Choroid plexus epithelial cell (primary cell): ENCODE data around the gene COMP.

Experiments used
- DNase-seq: peaks from one replicate; pipeline ENCODE4 v3.0.0-alpha.2; 2010; ENCODE audit warnings: low read depth
- H3K4me3 ChIP-seq: 2 replicates; pipeline ENCODE4 v1.5.1; 2011; ENCODE audit warnings: low read depth, mild to moderate bottlenecking, control low read depth, low read length, moderate library complexity
- CTCF ChIP-seq: conservative IDR thresholded peaks from 2 replicates; pipeline ENCODE4 v1.5.1; 2011; ENCODE audit warnings: low read depth, mild to moderate bottlenecking, control low read depth, inconsistent platforms, low read length, moderate library complexity

Gene COMP

DNA sequence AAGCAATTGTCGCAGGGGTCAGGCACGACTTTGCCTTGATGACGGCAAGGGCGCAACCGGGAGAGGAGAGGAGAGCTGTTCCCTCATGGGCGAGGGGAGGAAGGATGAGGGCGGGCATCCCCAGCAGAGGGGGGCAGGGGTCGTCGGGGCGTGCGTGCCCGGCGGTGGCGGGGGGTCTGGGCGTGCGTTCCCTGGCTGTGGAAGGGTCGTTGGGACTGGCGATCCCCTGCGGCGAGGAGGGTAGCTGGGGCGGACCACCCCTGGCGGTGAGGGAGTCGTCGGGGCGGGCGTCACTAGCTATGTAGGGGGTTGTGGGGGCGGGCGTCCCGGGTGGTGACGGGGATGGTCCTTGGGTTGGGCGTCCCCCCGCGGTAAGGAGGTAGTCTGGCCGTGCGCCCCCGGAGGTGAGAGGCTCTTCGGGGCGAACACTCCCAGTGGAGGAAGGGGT, 1.7 kb downstream of the COMP start:
- DNase-seq = no peak
- no peak overlapping the region for H3K4me3 ChIP-seq
- TF ChIP-seq CTCF = no peak

- DNase-seq = no peak
- TF ChIP-seq CTCF = no peak
- no peak overlapping the region for H3K4me3 ChIP-seq
These were observed 2.3 kb downstream of the COMP start for GRCh38 chr19:18788529-18789421.

DNA sequence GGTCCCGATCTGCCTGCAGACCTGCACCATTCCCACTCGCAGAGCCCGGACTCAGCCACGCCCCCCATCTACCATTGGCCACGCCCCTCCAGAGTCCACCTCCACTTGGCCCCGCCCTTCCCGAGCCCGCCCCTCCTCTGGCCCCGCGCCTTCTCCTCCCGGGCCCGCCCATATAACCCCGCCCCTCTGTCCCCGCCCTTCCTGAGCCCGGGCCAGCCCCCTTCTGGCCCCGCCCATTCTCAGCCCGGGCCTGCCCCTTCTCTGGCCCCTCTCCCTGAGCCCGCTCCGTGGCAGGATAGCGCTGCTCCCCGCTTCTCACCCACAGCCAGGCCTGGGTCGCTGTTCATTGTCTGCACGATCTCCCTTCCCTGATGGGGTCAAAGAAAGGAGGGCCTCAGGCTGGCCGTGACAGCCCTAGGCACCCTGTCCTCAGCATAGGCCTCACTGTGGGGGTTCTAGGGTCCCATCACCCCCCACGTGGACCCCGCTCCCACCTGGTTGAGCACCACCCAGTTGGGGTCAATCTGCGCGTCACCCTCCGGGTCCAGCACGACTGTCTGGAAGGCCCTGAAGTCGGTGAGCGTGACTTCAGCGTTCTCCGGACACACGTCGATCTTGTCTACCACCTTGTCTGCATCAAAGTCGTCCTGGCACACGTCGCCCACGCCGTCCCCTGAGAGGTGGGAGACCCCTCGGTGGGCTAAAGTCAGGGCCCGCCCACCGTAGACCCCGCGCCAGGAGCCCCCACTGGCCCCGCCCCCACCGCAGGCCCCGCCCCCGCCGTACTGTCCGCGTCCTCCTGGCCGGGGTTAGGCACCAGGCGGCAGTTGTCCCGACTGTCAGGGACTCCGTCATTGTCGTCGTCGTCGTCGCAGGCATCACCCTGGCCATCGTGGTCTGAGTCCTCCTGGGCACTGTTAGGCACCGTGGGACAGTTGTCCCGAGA, 5.7 kb downstream of the COMP start:
- TF ChIP-seq CTCF = no peak
- DNase-seq = peak; percentile 44
- H3K4me3 ChIP-seq = no peak overlapping the region

DNA sequence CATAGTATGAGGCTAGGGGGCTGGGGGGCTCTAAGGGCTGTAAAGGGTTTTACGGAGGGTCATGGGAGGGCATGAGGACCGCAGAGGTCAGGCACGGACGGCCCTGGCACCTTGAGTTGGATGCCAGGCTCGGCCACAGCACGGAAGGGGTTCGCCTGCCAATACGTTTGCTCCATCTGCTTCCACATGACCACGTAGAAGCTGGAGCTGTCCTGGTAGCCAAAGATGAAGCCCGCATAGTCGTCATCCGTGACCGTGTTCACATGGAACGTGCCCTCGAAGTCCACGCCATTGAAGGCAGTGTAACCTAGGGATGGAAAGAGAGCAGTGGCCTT, 6.4 kb downstream of the COMP start:
- H3K4me3 ChIP-seq = no peak overlapping the region
- DNase-seq = no peak
- no peak for TF ChIP-seq CTCF

GRCh38 chr19:18783958-18784785, 6.9 kb downstream of the COMP start:
- no peak overlapping the region for H3K4me3 ChIP-seq
- no peak for DNase-seq
- no peak for TF ChIP-seq CTCF

GRCh38 chr19:18782559-18783225, 8.4 kb downstream of the COMP start:
- no peak for TF ChIP-seq CTCF
- DNase-seq = no peak
- H3K4me3 ChIP-seq = no peak overlapping the region
